HepG2 (cell line): ENCODE measurements around the gene POLE4. TPM values are rescaled to one million over a fixed set of nuclear protein-coding genes. Genes with fewer than 3 reads are reported as not detected.

ENCODE experiments used
- ATRX ChIP-seq: sonication (generic); formaldehyde crosslinking; IDR thresholded peaks from 2 replicates; pipeline ENCODE4 v1.4.0; 2020; ENCODE audit warnings: missing genetic modification reagents, borderline replicate concordance
- EHMT2 ChIP-seq: fragments of 200-600 bp; sonication (generic); IDR thresholded peaks from 2 replicates; pipeline ENCODE4 v1.7.0; 2017; ENCODE audit warnings: antibody characterized with exemption, low read depth, low read length, borderline replicate concordance
- IRF1 ChIP-seq: sonication (generic); formaldehyde crosslinking; IDR thresholded peaks from 2 replicates; pipeline ENCODE4 v1.4.0; 2020; ENCODE audit warnings: low read depth, mild to moderate bottlenecking, missing genetic modification reagents
- KDM5B ChIP-seq: sonication (generic); formaldehyde crosslinking; IDR thresholded peaks from 2 replicates; pipeline ENCODE4 v1.4.0; 2020; ENCODE audit warnings: missing genetic modification reagents, mild to moderate bottlenecking, borderline replicate concordance
- THAP9 ChIP-seq: sonication (generic); formaldehyde crosslinking; IDR thresholded peaks from 2 replicates; pipeline ENCODE4; 2020; ENCODE audit warnings: missing genetic modification reagents, mild to moderate bottlenecking, borderline replicate concordance
- ZBTB42 ChIP-seq: sonication (generic); formaldehyde crosslinking; IDR thresholded peaks from 2 replicates; pipeline ENCODE4 v1.5.0; 2020; ENCODE audit warnings: mild to moderate bottlenecking, missing genetic modification reagents
- ZFP90 ChIP-seq: sonication (generic); formaldehyde crosslinking; IDR thresholded peaks from 2 replicates; pipeline ENCODE4 v1.8.0; 2022; ENCODE audit warnings: missing genetic modification reagents, mild to moderate bottlenecking, inconsistent platforms, borderline replicate concordance
- ZNF318 ChIP-seq: sonication (generic); formaldehyde crosslinking; IDR thresholded peaks from 2 replicates; pipeline ENCODE4 v1.4.0; 2020; ENCODE audit warnings: mild to moderate bottlenecking, missing genetic modification reagents
- ZNF33B ChIP-seq: sonication (generic); formaldehyde crosslinking; IDR thresholded peaks from 2 replicates; pipeline ENCODE4 v1.5.1; 2020; ENCODE audit warnings: mild to moderate bottlenecking, missing genetic modification reagents
- ZNF770 ChIP-seq: sonication (generic); formaldehyde crosslinking; IDR thresholded peaks from 2 replicates; pipeline ENCODE4 v1.5.0; 2020; ENCODE audit warnings: mild to moderate bottlenecking, missing genetic modification reagents
- ZNF772 ChIP-seq: sonication (generic); formaldehyde crosslinking; IDR thresholded peaks from 2 replicates; pipeline ENCODE4 v1.5.0; 2020; ENCODE audit warnings: mild to moderate bottlenecking, missing genetic modification reagents
- ZNF792 ChIP-seq: IDR thresholded peaks from 2 replicates; pipeline ENCODE4 v1.6.1; 2016
- polyA plus RNA-seq, 8 experiments: library from polyadenylated mRNA; depleted of rRNA in 3 of 8; stranded (reverse) in 7 of 8; unstranded in 1 of 8; fragments of >200 nt; fragmentation: Illumina TruSeq in 4 of 8; extraction: Trizol in 4 of 8; gene quantifications; 2 replicates each; pipeline versions ENCODE4 v1.2.1 to v1.2.3, GENCODE V29; 2011 to 2016; ENCODE audit warnings: low read depth in 4 of 8, missing spikeins in 1 of 8, mixed read lengths in 1 of 8; ENCODE audit not compliant: insufficient read depth in 1 of 8
- total RNA-seq, 5 experiments: library from RNA; depleted of rRNA; stranded (reverse); fragments of >200 nt; fragmentation: Illumina TruSeq; extraction: Trizol; gene quantifications; 2 replicates each; pipeline ENCODE4 v1.2.3, GENCODE V29; 2016; ENCODE audit warnings: low read depth in 1 of 5

POLE4 gene
- total and polyA plus RNA-seq, 2 of the 13 experiments (the other 11 are each of a cell fraction or from before 2014, with no cell fraction given) = 106 to 116 TPM

- TF ChIP-seq THAP9 (peak; percentile 88), KDM5B (peak; percentile 99), IRF1 (CRISPR knock-in tag) (peak; percentile 83), ATRX (CRISPR knock-in tag) (no peak), EHMT2 (no peak; the same call in 1 of the 2 replicates), ZNF318 (peak; percentile 98), ZNF770 (CRISPR knock-in tag) (peak; percentile 91), ZNF33B (CRISPR knock-in tag) (peak; percentile 99), ZNF792 (CRISPR knock-in tag) (peak; percentile 26; the same call in 1 of the 2 replicates), ZBTB42 (CRISPR knock-in tag) (peak; percentile 96), ZNF772 (CRISPR knock-in tag) (peak; percentile 89), ZFP90 (CRISPR knock-in tag) (peak; percentile 97)
Observed at GRCh38 chr2:74958274-74959105, at the start of gene POLE4 (continued).
